Keratinocyte (primary cell): Measurements from ENCODE around the gene ANTXR2.

Experiments
- EZH2 ChIP-seq: IDR thresholded peaks from one replicate; pipeline ENCODE4 v1.6.1; 2012; ENCODE audit warnings: inconsistent platforms, mild to moderate bottlenecking, low read length, moderate library complexity
- TF ChIP-seq, protein P1 (sequence below), 3 experiments: IDR thresholded peaks in 1 of 3; conservative IDR thresholded peaks in 1 of 3; optimal IDR thresholded peaks in 1 of 3; 2 replicates in 2 of 3; 3 replicates in 1 of 3; pipeline versions ENCODE3 to v1.5.1; 2011; ENCODE audit warnings: low read length in 3 of 3, mild to moderate bottlenecking in 3 of 3, moderate library complexity in 2 of 3, control low read depth in 1 of 3, inconsistent platforms in 1 of 3; ENCODE audit not compliant: insufficient read depth in 2 of 3; ENCODE audit errors: extremely low read depth in 1 of 3

DNA sequence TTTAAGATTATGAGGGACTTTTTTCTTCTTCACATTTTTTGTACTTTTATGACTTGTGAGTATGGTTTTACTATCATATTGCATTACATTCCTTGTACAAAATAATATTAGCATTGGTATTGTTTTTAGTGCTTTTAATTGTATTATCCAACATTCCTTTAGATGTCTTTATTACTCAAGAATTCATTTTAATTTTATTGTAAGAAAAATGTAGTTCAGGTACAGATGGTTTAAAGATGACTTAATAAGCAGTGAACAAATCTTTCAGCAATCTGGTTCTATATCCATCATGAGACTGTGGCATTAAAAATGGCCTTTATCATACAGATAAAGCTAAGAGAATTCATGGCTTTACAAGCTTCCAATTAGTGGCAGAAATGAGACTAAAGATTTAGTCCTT, 191.6 kb downstream of the ANTXR2 start:
- TF ChIP-seq, protein P1, sequence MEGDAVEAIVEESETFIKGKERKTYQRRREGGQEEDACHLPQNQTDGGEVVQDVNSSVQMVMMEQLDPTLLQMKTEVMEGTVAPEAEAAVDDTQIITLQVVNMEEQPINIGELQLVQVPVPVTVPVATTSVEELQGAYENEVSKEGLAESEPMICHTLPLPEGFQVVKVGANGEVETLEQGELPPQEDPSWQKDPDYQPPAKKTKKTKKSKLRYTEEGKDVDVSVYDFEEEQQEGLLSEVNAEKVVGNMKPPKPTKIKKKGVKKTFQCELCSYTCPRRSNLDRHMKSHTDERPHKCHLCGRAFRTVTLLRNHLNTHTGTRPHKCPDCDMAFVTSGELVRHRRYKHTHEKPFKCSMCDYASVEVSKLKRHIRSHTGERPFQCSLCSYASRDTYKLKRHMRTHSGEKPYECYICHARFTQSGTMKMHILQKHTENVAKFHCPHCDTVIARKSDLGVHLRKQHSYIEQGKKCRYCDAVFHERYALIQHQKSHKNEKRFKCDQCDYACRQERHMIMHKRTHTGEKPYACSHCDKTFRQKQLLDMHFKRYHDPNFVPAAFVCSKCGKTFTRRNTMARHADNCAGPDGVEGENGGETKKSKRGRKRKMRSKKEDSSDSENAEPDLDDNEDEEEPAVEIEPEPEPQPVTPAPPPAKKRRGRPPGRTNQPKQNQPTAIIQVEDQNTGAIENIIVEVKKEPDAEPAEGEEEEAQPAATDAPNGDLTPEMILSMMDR (optimal IDR thresholded peaks at IDR 0.05 in 1 of 3, IDR thresholded peaks at IDR 0.05 in 1 of 3, conservative IDR thresholded peaks at IDR 0.05 in 1 of 3; ENCODE audit: extremely low read depth in 1 of 3, insufficient read depth in 2 of 3, low read length in 3 of 3) = no peak
- TF ChIP-seq EZH2 = no peak
